Fibroblast of the aortic adventitia (primary cell): ENCODE measurements around the gene NSFL1C. TPM values are rescaled to one million over a fixed set of nuclear protein-coding genes. Genes with fewer than 3 reads are reported as not detected.
A peak's percentile ranks its signal among the peaks of the same experiment; 100 is the strongest.
"Not testable (repeated sequence)": the region's sequence is repeated elsewhere in the genome, so short reads cannot be mapped to it uniquely, and the experiment has no call there.

ENCODE experiments used
- DNase-seq: peaks from one replicate; pipeline ENCODE4 v3.0.0-alpha.2; 2010; ENCODE audit warnings: low read depth
- H3K4me3 ChIP-seq: 2 replicates; pipeline ENCODE4 v1.5.1; 2011; ENCODE audit warnings: low read depth, mild to moderate bottlenecking, control low read depth, low read length, moderate library complexity
- total RNA-seq: library from RNA; depleted of rRNA; stranded (reverse); fragments of >200 nt; gene quantifications from 2 replicates; pipeline ENCODE4 v1.2.3, GENCODE V29; 2012; ENCODE audit warnings: low replicate concordance
- TF ChIP-seq, protein P1 (sequence below): IDR thresholded peaks from 2 replicates; pipeline ENCODE4 v1.5.1; 2011; ENCODE audit warnings: mild to moderate bottlenecking, low read length, control low read depth, inconsistent platforms; ENCODE audit not compliant: insufficient read depth

NSFL1C gene
- total RNA-seq, 1 donor = 26.9 TPM

DNA sequence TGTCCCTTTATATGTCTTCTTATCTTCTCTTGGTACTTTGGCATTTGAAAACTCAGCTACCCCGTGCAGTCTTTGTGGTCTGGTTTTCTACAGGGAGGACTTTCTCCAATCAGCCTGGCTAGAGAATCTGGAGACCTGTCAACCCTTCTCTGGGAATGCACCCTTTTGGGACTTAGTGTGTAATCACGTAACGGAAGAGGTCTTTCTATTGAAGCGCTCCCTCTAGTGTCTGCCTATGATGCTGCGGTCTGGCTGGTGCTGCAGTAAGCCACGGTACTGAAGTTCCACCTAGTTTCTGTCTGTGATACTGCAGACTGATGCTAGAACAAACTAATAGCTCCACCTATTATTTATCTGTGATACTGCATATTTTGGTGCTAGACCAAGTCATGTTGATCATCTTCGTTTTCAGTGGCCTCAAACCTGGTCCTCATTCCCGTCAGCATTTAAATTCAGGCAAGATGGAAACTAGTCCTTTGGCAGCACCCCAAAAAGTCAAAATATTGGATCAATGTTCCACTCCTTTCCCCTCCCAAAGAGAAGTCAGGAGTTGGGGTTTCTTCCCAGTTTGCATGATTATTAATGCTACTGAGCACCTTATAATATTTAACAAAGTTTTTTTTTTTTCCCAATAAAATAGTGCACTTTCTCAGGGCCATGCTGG is 37.0 kb upstream of the NSFL1C start:
- TF ChIP-seq, protein P1, sequence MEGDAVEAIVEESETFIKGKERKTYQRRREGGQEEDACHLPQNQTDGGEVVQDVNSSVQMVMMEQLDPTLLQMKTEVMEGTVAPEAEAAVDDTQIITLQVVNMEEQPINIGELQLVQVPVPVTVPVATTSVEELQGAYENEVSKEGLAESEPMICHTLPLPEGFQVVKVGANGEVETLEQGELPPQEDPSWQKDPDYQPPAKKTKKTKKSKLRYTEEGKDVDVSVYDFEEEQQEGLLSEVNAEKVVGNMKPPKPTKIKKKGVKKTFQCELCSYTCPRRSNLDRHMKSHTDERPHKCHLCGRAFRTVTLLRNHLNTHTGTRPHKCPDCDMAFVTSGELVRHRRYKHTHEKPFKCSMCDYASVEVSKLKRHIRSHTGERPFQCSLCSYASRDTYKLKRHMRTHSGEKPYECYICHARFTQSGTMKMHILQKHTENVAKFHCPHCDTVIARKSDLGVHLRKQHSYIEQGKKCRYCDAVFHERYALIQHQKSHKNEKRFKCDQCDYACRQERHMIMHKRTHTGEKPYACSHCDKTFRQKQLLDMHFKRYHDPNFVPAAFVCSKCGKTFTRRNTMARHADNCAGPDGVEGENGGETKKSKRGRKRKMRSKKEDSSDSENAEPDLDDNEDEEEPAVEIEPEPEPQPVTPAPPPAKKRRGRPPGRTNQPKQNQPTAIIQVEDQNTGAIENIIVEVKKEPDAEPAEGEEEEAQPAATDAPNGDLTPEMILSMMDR = peak; percentile 99
- no peak overlapping the region for H3K4me3 ChIP-seq
- peak; percentile 92 for DNase-seq

- no peak overlapping the region for H3K4me3 ChIP-seq
- DNase-seq = no peak
- TF ChIP-seq, protein P1 = no peak
Observed at GRCh38 chr20:1500496-1500895, 33.8 kb upstream of the NSFL1C start.

DNA sequence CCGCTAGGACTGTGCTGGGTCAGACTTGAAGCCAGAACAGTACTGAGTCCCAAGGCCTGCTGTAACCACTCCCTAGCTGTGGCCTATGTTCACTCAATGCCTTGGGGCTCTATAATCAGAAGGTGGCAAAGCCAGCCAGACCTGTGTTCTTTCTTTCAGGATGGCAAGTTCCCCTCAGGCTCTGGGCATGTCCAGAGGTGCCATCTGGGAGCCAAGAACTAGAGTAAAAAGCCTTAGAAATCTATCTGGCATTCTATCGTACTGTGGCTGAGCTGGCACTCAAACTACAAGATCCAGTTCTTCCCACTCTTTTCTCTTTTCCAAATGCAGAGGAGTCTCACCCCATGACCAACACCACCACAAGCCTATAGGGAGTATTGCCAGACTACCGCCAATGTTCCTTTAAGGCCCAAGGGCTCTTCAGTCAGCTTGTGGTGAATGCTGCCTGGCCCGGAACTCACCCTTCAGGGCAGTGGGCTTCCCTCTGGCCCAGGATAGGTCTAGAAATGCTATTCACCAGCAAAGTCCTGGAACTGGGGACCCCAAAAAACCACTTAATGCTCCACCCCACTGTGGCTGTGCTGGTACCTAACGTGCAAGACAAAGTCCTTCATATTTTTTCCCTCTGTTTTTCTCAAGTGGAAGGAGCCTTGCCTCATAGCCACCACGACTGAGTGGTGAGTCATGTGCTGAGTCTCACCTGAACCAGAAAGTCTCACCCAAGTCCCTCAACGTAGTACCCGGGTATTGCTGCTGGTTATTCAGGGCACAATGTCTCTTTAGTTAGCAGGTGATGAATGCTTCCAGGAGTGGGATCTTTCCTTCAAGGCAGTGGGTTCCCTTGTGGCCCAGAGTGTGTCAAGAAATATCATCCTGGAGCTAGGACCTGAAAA is 33.1 kb upstream of the NSFL1C start:
- DNase-seq = no peak
- H3K4me3 ChIP-seq = no peak overlapping the region
- TF ChIP-seq, protein P1 = no peak

- DNase-seq, H3K4me3 ChIP-seq: not testable (repeated sequence)
Observed at GRCh38 chr20:1497371-1497770, 30.7 kb upstream of the NSFL1C start.

GRCh38 chr20:1496930-1497329 is 30.3 kb upstream of the NSFL1C start:
- TF ChIP-seq, protein P1 = no peak
- no peak for DNase-seq
- no peak overlapping the region for H3K4me3 ChIP-seq

DNA sequence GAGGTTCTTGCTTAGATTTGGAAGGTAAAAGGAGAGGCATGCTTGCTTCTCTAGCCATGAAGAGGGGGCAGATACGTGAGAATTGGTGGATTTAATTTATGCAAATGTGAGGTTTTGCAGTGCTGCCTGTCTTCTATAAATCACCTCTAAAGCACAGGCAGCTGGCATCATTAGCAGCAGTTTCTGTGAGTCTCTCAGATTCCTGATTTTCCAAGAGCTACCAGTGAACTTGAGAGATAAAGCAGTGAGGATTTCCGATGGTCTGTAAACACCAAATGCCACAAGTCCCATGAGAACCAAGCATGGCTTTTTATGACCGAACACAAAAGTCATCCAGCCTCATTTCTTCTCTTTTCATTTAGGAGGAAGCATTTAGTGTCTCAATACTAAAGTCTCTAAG is 27.8 kb upstream of the NSFL1C start:
- TF ChIP-seq, protein P1 = no peak
- H3K4me3 ChIP-seq = no peak overlapping the region
- DNase-seq = no peak

- no peak for DNase-seq
- TF ChIP-seq, protein P1 = no peak
- H3K4me3 ChIP-seq = no peak overlapping the region
Observed at GRCh38 chr20:1493536-1493935, 26.9 kb upstream of the NSFL1C start.
